HCT116 (cell line): ENCODE results near the gene SNRPB. TPM values are rescaled to one million over a fixed set of nuclear protein-coding genes. Genes with fewer than 3 reads are reported as not detected.

Source experiments
- ATAC-seq: fragments of 200-7000 bp; cut with Tn5 transposase; 2 replicates; pipeline ENCODE4 v1.9.1; 2020; ENCODE audit warnings: mild to moderate bottlenecking, moderate library complexity
- BruUV-seq: library from RNA; stranded (reverse); fragments of 400-500 nt; replicated peaks from 2 replicates; lab custom pipeline; 2021; lab: Mats Ljungman, UMichigan
- CTCF ChIA-PET: fragments of 300-600 bp; sonication (Branson Sonifier 250); formaldehyde crosslinking; loops from one replicate; lab custom pipeline; 2021; ENCODE audit warnings: antibody characterized with exemption; lab: Charles Lee
- POLR2A ChIA-PET: fragments of 300-600, 350-600 bp; sonication (Branson Sonifier 250); formaldehyde crosslinking; loops from one replicate; lab custom pipeline; 2021; ENCODE audit warnings: antibody characterized with exemption; lab: Charles Lee
- RAD21 ChIA-PET, 2 experiments: fragments of 300-600 bp; sonication (Branson Sonifier 250); formaldehyde crosslinking; loops; one replicate each; lab custom pipeline; 2023; ENCODE audit warnings: low total read pairs in 2 of 2; ENCODE audit not compliant: uncharacterized antibody in 2 of 2, unreplicated experiment in 2 of 2, low non-redundant PET in 1 of 2; lab: Charles Lee
- DNase-seq: peaks from one replicate; pipeline ENCODE4 v3.0.0-alpha.2; 2010; ENCODE audit warnings: low read depth, low spot score
- H2AFZ ChIP-seq: fragments of 200-600 bp; shearing (Covaris generic), sonication (generic); 2 replicates; pipeline ENCODE4 v1.6.1; 2017; ENCODE audit warnings: low read depth, mixed run types, mixed read lengths, antibody characterized with exemption, low read length; ENCODE audit not compliant: poor library complexity, severe bottlenecking
- H3K27ac ChIP-seq: 2 replicates; pipeline ENCODE4 v1.5.1; 2012; ENCODE audit warnings: low read depth, low read length
- H3K27me3 ChIP-seq: fragments of 200-600 bp; sonication (generic); 2 replicates; pipeline ENCODE4 v1.6.1; 2016; ENCODE audit warnings: mixed run types, low read length, mixed read lengths; ENCODE audit not compliant: insufficient read depth
- H3K36me3 ChIP-seq, 2 experiments: fragments of 200-500 bp in 1 of 2; fragments of 200-600 bp in 1 of 2; sonication (Bioruptor generic) in 1 of 2; sonication (generic) in 1 of 2; 2 replicates each; pipeline versions ENCODE4 v1.5.1 to v1.6.1; 2014 to 2016; ENCODE audit warnings: low read length in 2 of 2, inconsistent platforms in 1 of 2, mixed read lengths in 1 of 2, mixed run types in 1 of 2; ENCODE audit not compliant: insufficient read depth in 2 of 2, control insufficient read depth in 1 of 2
- H3K4me1 ChIP-seq, 2 experiments: fragments of 200-600 bp in 1 of 2; sonication (generic) in 1 of 2; 2 replicates each; pipeline versions ENCODE4 v1.5.1 to v1.6.1; 2012 to 2017; ENCODE audit warnings: low read length in 2 of 2, inconsistent platforms in 1 of 2, mild to moderate bottlenecking in 1 of 2, mixed read lengths in 1 of 2, mixed run types in 1 of 2, moderate library complexity in 1 of 2; ENCODE audit not compliant: insufficient read depth in 2 of 2, control insufficient read depth in 1 of 2
- H3K4me2 ChIP-seq: fragments of 200-600 bp; sonication (generic); 2 replicates; pipeline ENCODE4 v1.6.1; 2017; ENCODE audit warnings: mixed run types, low read length, mixed read lengths
- H3K4me3 ChIP-seq, 2 experiments: fragments of 200-600 bp in 1 of 2; sonication (generic) in 1 of 2; replicated peaks in 1 of 2; 2 replicates each; pipeline ENCODE4 v1.5.1; 2011 to 2016; ENCODE audit warnings: low read length in 2 of 2, control low read depth in 1 of 2, low read depth in 1 of 2, mild to moderate bottlenecking in 1 of 2, mixed read lengths in 1 of 2, mixed run types in 1 of 2
- H3K79me2 ChIP-seq: fragments of 200-600 bp; sonication (generic); 2 replicates; pipeline ENCODE4 v1.6.1; 2017; ENCODE audit warnings: mild to moderate bottlenecking, mixed run types, low read length, moderate library complexity, mixed read lengths; ENCODE audit not compliant: insufficient read depth
- H3K9ac ChIP-seq: fragments of 200-600 bp; sonication (generic); 2 replicates; pipeline ENCODE4 v1.6.1; 2016; ENCODE audit warnings: low read length, mixed read lengths
- H3K9me2 ChIP-seq: fragments of 200-600 bp; sonication (generic), shearing (Covaris generic); 2 replicates; pipeline ENCODE4 v1.6.1; 2017; ENCODE audit warnings: mixed run types, mild to moderate bottlenecking, moderate library complexity; ENCODE audit not compliant: insufficient read depth
- H3K9me3 ChIP-seq, 2 experiments: fragments of 200-500 bp in 1 of 2; fragments of 200-600 bp in 1 of 2; sonication (Bioruptor generic) in 1 of 2; sonication (generic) in 1 of 2; 2 replicates each; pipeline ENCODE4 v1.6.1; 2014 to 2017; ENCODE audit warnings: low read length in 2 of 2, mixed read lengths in 2 of 2, inconsistent platforms in 1 of 2, low read depth in 1 of 2, mild to moderate bottlenecking in 1 of 2, mixed run types in 1 of 2, moderate library complexity in 1 of 2; ENCODE audit not compliant: control insufficient read depth in 1 of 2, insufficient read depth in 1 of 2
- H4K20me1 ChIP-seq: fragments of 200-600 bp; sonication (generic), shearing (Covaris generic); 2 replicates; pipeline ENCODE4 v1.6.1; 2017; ENCODE audit warnings: mixed run types, mild to moderate bottlenecking, moderate library complexity; ENCODE audit not compliant: insufficient read depth
- CBX3 ChIP-seq: IDR thresholded peaks from 2 replicates; pipeline ENCODE4 v1.6.1; 2012; ENCODE audit warnings: low read depth
- CEBPB ChIP-seq: IDR thresholded peaks from 2 replicates; pipeline ENCODE4 v1.6.1; 2012; ENCODE audit warnings: low read depth
- EGR1 ChIP-seq: IDR thresholded peaks from 2 replicates; pipeline ENCODE4 v1.6.1; 2012; ENCODE audit warnings: low read depth
- EZH2 ChIP-seq: fragments of 200-600 bp; sonication (generic); IDR thresholded peaks from 2 replicates; pipeline ENCODE4 v1.6.1; 2017; ENCODE audit warnings: antibody characterized with exemption, mixed run types
- EZH2phosphoT487 ChIP-seq: fragments of 200-600 bp; IDR thresholded peaks from 2 replicates; pipeline ENCODE4 v1.6.1; 2018; ENCODE audit warnings: antibody characterized with exemption, borderline replicate concordance
- POLR2A ChIP-seq: IDR thresholded peaks from 2 replicates; pipeline ENCODE4 v1.7.0; 2011; ENCODE audit warnings: borderline replicate concordance; ENCODE audit not compliant: insufficient read depth, insufficient read length; ENCODE audit errors: extremely low read depth
- POLR2AphosphoS5 ChIP-seq: IDR thresholded peaks from 2 replicates; pipeline ENCODE4 v1.6.1; 2011; ENCODE audit warnings: mild to moderate bottlenecking, low read depth, low read length, moderate library complexity
- RAD21 ChIP-seq: IDR thresholded peaks from 2 replicates; pipeline ENCODE4 v1.6.1; 2012; ENCODE audit warnings: low read depth, mild to moderate bottlenecking
- REST ChIP-seq: IDR thresholded peaks from 2 replicates; pipeline ENCODE4 v1.6.1; 2012; ENCODE audit warnings: low read depth
- SIN3A ChIP-seq: IDR thresholded peaks from 2 replicates; pipeline ENCODE4 v1.6.1; 2012; ENCODE audit warnings: low read depth
- SRF ChIP-seq: IDR thresholded peaks from 2 replicates; pipeline ENCODE4 v1.6.1; 2012; ENCODE audit warnings: low read depth
- YY1 ChIP-seq: IDR thresholded peaks from 2 replicates; pipeline ENCODE4 v1.6.1; 2011; ENCODE audit warnings: low read length, low read depth, moderate library complexity, mild to moderate bottlenecking; ENCODE audit not compliant: insufficient replicate concordance; ENCODE audit errors: extremely low read depth
- ZFX ChIP-seq: fragments of 450-650 bp; IDR thresholded peaks from 2 replicates; pipeline ENCODE4 v1.6.1; 2017
- ZNF274 ChIP-seq: fragments of 200-500 bp; sonication (Bioruptor generic); IDR thresholded peaks from 2 replicates; pipeline ENCODE4 v1.6.1; 2014; ENCODE audit warnings: mild to moderate bottlenecking, low read depth, low read length, inconsistent platforms
- intact Hi-C: fragments of 100-400 bp; cut with micrococcal nuclease; formaldehyde crosslinking; loops from 2 replicates; pipeline ENCODE4 v1.10.0; 2022
- total RNA-seq: library from RNA; stranded (reverse); gene quantifications from one replicate; pipeline ENCODE4 v1.2.1, GENCODE V29; 2021; ENCODE audit not compliant: unreplicated experiment
- TF ChIP-seq, protein P1 (sequence below), 3 experiments: fragments of 200-600 bp in 1 of 3; sonication (generic) in 1 of 3; IDR thresholded peaks in 2 of 3; conservative IDR thresholded peaks in 1 of 3; 2 replicates each; pipeline ENCODE4 v1.5.1; 2012 to 2017; ENCODE audit warnings: low read depth in 2 of 3, low read length in 2 of 3, antibody characterized with exemption in 1 of 3, borderline replicate concordance in 1 of 3, control low read depth in 1 of 3, mild to moderate bottlenecking in 1 of 3, mixed read lengths in 1 of 3, mixed run types in 1 of 3, moderate library complexity in 1 of 3; ENCODE audit not compliant: insufficient read depth in 1 of 3

SNRPB gene
- total RNA-seq, 1 experiment from 2014 or later: 469 TPM

DNA sequence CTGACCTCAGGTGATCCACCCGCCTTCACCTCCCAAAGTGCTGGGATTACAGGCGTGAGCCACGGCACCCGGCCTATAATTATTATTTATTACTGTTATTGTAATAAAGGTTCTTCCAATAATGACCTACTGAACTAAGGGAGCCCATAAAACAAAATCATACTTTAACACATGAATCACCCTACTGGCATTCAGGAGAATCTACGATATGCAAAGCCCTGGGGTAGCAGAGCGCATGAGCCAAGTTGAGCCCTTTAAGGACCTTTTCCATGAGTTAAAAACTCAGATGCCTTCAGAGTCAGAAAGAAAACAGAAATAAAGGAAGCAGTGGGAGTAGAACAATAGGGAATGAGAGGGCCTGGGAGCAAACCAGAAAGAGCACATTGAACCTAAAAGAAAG is 41.5 kb downstream of the SNRPB start:
- no peak overlapping the region for H3K27ac ChIP-seq
- H3K79me2 ChIP-seq: no peaks in the 10 kb centered on the region
- ATAC-seq (no peak), DNase-seq (no peak)
- no peaks in the 10 kb centered on the region for H3K36me3 ChIP-seq
- no peak overlapping the region for H3K9ac ChIP-seq
- no peak overlapping the region for H3K4me3 ChIP-seq
- H3K27me3 ChIP-seq: no peaks in the 10 kb centered on the region
- intact Hi-C loops: no loop called here
- no peak overlapping the region for H3K4me2 ChIP-seq
- H3K9me2 ChIP-seq: no peaks in the 10 kb centered on the region
- H4K20me1 ChIP-seq: no peaks in the 10 kb centered on the region
- no peak overlapping the region for H2AFZ ChIP-seq
- RAD21 ChIA-PET: no interaction called here
- no TSS peak for BruUV-seq
- H3K9me3 ChIP-seq: no peaks in the 10 kb centered on the region
- CTCF ChIA-PET: no interaction called here
- TF ChIP-seq EGR1 (no peak), YY1 (no peak), SIN3A (no peak), POLR2AphosphoS5 (no peak), ZNF274 (no peak), ZFX (no peak), CBX3 (no peak), SRF (no peak)
- TF ChIP-seq, all 23 proteins: peak for 0
- H3K4me1 ChIP-seq: no peaks in the 10 kb centered on the region
- POLR2A ChIA-PET: no interaction called here

DNA sequence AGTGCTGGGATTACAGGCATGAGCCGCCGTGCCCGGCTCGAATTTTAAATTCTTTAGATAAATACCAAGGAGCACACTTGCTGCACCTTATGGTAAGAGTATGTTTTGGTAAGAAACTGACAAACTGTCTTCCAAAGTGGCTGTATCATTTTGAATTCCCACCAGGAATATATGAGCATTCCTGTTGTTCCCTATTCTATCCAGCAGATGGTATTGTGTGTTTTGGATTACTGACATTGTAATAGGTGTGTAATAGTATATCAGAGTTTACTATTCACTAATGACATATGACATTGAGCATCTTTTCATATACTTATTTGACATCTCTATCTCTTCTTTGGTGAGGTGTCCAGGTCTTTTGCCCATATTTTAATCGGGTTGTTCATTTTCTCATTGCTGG is 49.3 kb downstream of the SNRPB start:
- peak; percentile 72; the same call in 1 of the 2 replicates for ATAC-seq
- H3K36me3 ChIP-seq: no peaks in the 10 kb centered on the region
- intact Hi-C loops: loop anchor here (2.0 kb wide), 1 partner anchor 32 kb away; no protein-coding TSS in a partner anchor
- H3K9me3 ChIP-seq: no peaks in the 10 kb centered on the region
- RAD21 ChIA-PET: no interaction called here
- DNase-seq: peak; percentile 21
- no peak overlapping the region for H3K4me3 ChIP-seq
- no peaks in the 10 kb centered on the region for H4K20me1 ChIP-seq
- H3K9me2 ChIP-seq: no peaks in the 10 kb centered on the region
- H3K4me2 ChIP-seq: no peak overlapping the region
- no peaks in the 10 kb centered on the region for H3K4me1 ChIP-seq
- no peaks in the 10 kb centered on the region for H3K27me3 ChIP-seq
- BruUV-seq: no TSS peak
- POLR2A ChIA-PET: no interaction called here
- no peak overlapping the region for H3K9ac ChIP-seq
- no peak overlapping the region for H3K27ac ChIP-seq
- CTCF ChIA-PET: no interaction called here
- no peak for TF ChIP-seq EZH2
- TF ChIP-seq ZNF274: no peak
- TF ChIP-seq, protein P1, sequence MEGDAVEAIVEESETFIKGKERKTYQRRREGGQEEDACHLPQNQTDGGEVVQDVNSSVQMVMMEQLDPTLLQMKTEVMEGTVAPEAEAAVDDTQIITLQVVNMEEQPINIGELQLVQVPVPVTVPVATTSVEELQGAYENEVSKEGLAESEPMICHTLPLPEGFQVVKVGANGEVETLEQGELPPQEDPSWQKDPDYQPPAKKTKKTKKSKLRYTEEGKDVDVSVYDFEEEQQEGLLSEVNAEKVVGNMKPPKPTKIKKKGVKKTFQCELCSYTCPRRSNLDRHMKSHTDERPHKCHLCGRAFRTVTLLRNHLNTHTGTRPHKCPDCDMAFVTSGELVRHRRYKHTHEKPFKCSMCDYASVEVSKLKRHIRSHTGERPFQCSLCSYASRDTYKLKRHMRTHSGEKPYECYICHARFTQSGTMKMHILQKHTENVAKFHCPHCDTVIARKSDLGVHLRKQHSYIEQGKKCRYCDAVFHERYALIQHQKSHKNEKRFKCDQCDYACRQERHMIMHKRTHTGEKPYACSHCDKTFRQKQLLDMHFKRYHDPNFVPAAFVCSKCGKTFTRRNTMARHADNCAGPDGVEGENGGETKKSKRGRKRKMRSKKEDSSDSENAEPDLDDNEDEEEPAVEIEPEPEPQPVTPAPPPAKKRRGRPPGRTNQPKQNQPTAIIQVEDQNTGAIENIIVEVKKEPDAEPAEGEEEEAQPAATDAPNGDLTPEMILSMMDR (IDR thresholded peaks at IDR 0.05 in 2 of 3, conservative IDR thresholded peaks at IDR 0.05 in 1 of 3; ENCODE audit: borderline replicate concordance in 1 of 3, insufficient read depth in 1 of 3, low read depth in 2 of 3, low read length in 2 of 3): peak; percentile 37 to 54 (median 46); a peak in 4 of 6 replicates
- no peak for TF ChIP-seq SIN3A
- no peak for TF ChIP-seq EZH2phosphoT487
- no peak for TF ChIP-seq POLR2AphosphoS5
- no peak for TF ChIP-seq ZFX
- no peak for TF ChIP-seq POLR2A
- TF ChIP-seq RAD21: peak; percentile 56
- TF ChIP-seq EGR1: no peak
- TF ChIP-seq CEBPB: no peak
- no peak for TF ChIP-seq REST
- no peak overlapping the region for H2AFZ ChIP-seq
- no peaks in the 10 kb centered on the region for H3K79me2 ChIP-seq
